ENCODE measurements around the gene KASH5. TPM values are rescaled to one million over a fixed set of nuclear protein-coding genes. Genes with fewer than 3 reads are reported as not detected.

Gene KASH5
- total and polyA plus RNA-seq, 2 of the 8 experiments (the other 6 are each of a cell fraction or from before 2014, with no cell fraction given): 0.05 to 0.19 TPM

DNA sequence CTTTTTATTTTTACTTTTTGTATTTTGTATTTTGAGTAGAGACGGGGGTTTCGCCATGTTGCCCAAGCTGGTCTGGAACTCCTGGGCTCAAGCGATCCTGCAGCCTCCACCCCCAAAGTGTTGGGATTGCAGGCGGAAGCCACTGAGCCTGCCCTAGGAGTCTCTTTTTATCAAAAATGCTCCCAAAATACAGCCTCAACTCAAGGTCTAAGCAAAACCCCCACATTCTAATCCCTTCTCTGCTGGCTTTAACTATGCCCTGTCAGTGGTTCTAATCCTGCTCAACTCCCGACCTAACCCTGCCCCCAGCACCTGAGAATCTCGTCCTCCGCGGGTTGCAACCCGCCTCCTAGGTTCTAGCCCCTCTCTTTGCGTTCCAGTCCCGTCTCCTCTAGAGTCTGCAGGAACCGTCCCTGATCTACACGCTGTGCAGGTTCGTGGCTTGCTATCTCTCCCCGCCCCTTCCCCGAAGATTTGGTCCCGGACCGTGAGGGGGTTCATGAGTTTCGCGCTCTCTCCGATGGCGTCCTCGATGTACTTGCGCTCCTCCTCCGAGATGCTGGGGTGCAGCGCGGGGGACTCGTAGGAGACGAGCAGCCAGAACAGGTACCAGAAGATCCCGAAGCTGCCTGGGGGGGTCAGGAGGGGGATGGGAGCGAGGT, 45.3 kb downstream of the KASH5 start (continued):
- no peak for TF ChIP-seq TBP (IDR thresholded peaks at IDR 0.05; ENCODE audit: low read depth, low read length)
- no peak for TF ChIP-seq GABPA (IDR thresholded peaks at IDR 0.05; ENCODE audit: borderline replicate concordance, insufficient read depth, low read length)
